ENCODE measurements around the gene STK32C. TPM values are rescaled to one million over a fixed set of nuclear protein-coding genes. Genes with fewer than 3 reads are reported as not detected.

STK32C gene
- total RNA-seq, 2 donors from 2014 or later: 0.78 to 4.0 TPM

DNA sequence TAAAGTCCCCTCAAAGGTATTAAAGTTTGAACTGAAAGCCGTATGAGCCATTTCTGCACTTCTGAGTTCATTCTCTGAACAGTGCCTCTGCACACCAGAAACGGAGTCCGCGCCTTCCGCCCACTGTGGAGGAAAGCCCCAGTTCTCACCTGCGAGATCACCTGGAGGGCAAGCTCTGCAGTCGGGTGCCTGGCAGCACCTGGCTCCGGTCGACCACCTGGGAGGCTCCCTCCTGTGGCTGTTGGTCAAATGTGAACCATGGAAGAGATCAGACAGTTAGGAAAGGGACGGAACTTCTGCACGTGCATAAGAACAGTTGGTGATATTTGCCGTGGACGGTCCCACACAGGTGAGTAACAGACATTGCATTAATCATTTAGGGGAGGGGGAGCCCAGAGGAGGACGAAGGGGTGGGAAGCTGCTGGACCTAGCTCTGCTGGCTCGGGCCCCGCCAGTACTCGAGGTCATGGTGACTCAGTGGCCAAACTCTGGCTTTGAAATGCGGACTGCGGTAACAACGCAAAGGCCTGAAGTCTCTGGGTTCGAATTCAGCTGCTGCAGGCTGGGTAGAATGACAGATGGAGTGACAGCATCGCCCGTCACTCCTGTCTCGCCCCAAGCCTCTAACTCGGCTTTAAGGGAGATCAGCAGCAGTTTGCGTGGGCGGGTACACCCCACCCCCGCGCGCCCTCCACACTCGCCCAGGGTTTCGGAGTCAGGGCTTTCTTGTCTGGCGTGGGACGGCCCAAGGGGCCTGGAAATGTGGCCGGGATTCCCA, 122.7 kb downstream of the STK32C start:
- Histone ChIP-seq H3K27me3 (peaks cover 0 to 28% of the 10 kb centered on the region in 2 donors), H3K9me3 (no peaks in the 10 kb centered on the region), H3K4me3 (no peak overlapping the region), H3K4me1 (peaks cover 23% of the 10 kb centered on the region), H3K27ac (no peak overlapping the region), H3K36me3 (replicated peaks in 1 of 2; ENCODE audit: insufficient read depth in 1 of 2, low read depth in 2 of 2) (no peaks in the 10 kb centered on the region)
- intact Hi-C loops (cut with DNase I): no loop called here
- ATAC-seq: no peak
- 38 to 47% methylated on average over 22 to 35 of the region's 35 CpGs for WGBS, 2 donors
- TF ChIP-seq POLR2A (IDR thresholded peaks at IDR 0.05): no peak
- TF ChIP-seq, protein P1, sequence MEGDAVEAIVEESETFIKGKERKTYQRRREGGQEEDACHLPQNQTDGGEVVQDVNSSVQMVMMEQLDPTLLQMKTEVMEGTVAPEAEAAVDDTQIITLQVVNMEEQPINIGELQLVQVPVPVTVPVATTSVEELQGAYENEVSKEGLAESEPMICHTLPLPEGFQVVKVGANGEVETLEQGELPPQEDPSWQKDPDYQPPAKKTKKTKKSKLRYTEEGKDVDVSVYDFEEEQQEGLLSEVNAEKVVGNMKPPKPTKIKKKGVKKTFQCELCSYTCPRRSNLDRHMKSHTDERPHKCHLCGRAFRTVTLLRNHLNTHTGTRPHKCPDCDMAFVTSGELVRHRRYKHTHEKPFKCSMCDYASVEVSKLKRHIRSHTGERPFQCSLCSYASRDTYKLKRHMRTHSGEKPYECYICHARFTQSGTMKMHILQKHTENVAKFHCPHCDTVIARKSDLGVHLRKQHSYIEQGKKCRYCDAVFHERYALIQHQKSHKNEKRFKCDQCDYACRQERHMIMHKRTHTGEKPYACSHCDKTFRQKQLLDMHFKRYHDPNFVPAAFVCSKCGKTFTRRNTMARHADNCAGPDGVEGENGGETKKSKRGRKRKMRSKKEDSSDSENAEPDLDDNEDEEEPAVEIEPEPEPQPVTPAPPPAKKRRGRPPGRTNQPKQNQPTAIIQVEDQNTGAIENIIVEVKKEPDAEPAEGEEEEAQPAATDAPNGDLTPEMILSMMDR (IDR thresholded peaks at IDR 0.05): no peak
- no peak for DNase-seq

DNA sequence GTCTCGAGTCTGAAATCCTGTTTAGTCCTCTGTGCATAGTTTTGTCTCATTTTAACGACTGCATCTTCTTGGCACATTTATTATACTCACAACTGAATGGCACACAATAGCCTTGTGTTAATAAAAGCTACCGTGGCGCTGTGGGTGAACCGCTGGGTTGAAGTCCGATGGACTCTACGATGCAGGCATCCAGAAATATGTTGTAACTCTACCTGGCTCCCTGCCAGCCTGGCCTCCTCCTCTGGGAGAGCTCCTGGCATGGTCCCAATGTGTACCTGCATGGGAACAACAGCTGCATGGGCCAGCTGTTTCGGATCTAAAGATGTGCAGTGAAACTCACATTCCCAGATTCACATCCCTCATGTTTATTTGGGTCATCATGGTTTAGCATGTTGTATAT, 124.7 kb downstream of the STK32C start:
- no peak for ATAC-seq
- Histone ChIP-seq H3K9me3 (no peaks in the 10 kb centered on the region), H3K36me3 (replicated peaks in 1 of 2; ENCODE audit: insufficient read depth in 1 of 2, low read depth in 2 of 2) (no peaks in the 10 kb centered on the region), H3K4me1 (peaks cover 23% of the 10 kb centered on the region), H3K27ac (no peak overlapping the region), H3K27me3 (peaks cover 0 to 28% of the 10 kb centered on the region in 2 donors), H3K4me3 (no peak overlapping the region)
- WGBS, 2 donors: 22 to 28% methylated on average over 8 of the region's 8 CpGs
- TF ChIP-seq, protein P1 (IDR thresholded peaks at IDR 0.05): no peak
- TF ChIP-seq POLR2A (IDR thresholded peaks at IDR 0.05): no peak
- peak; percentile 45 to 72 (median 55) for DNase-seq
- intact Hi-C loops (cut with DNase I): no loop called here

DNA sequence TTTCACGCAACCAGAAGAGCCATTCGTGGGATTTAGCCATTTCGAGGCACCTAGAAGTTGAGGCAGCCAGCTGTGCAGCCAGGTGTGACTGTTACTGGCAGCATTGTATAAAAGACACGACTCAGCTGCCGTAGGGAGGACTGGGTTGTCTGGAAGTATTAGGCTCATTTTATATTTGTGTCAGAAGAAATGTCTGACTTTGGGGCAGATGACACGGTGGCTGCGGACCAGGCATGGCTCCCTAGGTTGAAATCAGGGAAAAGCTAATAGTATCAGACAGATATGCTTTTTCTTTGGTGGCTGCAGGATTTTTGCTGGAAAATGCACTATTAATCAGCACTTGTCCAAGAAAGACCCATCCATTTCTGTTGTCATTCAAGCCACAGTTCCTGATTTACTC, 125.2 kb downstream of the STK32C start:
- H3K9me3 ChIP-seq: no peaks in the 10 kb centered on the region
- no peak overlapping the region for H3K27ac ChIP-seq
- TF ChIP-seq, protein P1 (IDR thresholded peaks at IDR 0.05): no peak
- no peak for TF ChIP-seq POLR2A (IDR thresholded peaks at IDR 0.05)
- DNase-seq: no peak
- H3K4me1 ChIP-seq: peaks cover 20% of the 10 kb centered on the region
- intact Hi-C loops (cut with DNase I): no loop called here
- WGBS, 2 donors: 72 to 82% methylated on average over 7 of the region's 7 CpGs
- H3K36me3 ChIP-seq (replicated peaks in 1 of 2; ENCODE audit: insufficient read depth in 1 of 2, low read depth in 2 of 2): no peaks in the 10 kb centered on the region
- H3K4me3 ChIP-seq: no peak overlapping the region
- peaks cover 0 to 24% of the 10 kb centered on the region in 2 donors for H3K27me3 ChIP-seq
- ATAC-seq: no peak

DNA sequence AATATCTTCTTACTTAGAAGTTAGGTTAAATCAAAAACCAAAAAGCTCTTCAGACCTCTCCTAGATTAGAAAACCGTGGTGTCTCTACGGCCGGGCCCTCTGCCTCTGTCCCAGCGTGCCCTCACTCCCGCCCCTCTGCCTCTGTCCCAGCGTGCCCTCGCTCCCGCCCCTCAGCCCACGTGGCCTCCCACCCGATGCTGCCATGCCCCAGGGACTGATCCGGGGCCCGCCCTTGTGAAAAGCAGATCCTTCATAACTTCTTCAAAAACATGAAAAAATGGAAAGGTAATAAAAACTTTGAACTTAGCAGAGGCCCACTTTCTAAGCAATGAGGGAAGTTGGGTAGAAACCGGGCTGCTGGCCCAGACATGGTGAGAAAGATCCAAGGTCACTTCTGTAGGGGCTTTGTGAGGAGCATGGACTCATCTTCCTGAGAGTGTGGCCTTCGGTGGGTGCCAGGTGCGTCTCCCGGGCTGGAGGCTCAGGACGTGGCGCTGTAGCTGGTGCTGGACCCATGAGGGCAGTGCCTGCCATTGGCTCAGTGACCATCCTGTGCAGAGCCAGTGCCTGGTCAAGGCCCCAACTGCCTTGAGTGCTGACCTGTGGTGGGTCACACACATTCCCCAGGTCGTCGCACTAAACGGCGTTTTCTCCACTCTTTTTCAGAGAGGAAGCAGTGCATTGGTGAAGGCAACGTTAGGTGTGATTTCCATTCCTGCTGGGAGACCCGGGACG, 125.9 kb downstream of the STK32C start:
- H3K4me1 ChIP-seq: peaks cover 13% of the 10 kb centered on the region
- DNase-seq (no peak), ATAC-seq (no peak)
- H3K36me3 ChIP-seq (replicated peaks in 1 of 2; ENCODE audit: insufficient read depth in 1 of 2, low read depth in 2 of 2): no peaks in the 10 kb centered on the region
- no peak overlapping the region for H3K27ac ChIP-seq
- no peak overlapping the region for H3K4me3 ChIP-seq
- WGBS, 2 donors: 61 to 63% methylated on average over 24 to 25 of the region's 25 CpGs
- intact Hi-C loops (cut with DNase I): no loop called here
- H3K27me3 ChIP-seq: peaks cover 0 to 20% of the 10 kb centered on the region in 2 donors
- no peaks in the 10 kb centered on the region for H3K9me3 ChIP-seq
- TF ChIP-seq, protein P1 (IDR thresholded peaks at IDR 0.05): no peak
- TF ChIP-seq POLR2A (IDR thresholded peaks at IDR 0.05): no peak

Data from body of pancreas (tissue), 4 donors.